SK-N-SH (cell line): ENCODE data around the gene GAN. TPM values are rescaled to one million over a fixed set of nuclear protein-coding genes. Genes with fewer than 3 reads are reported as not detected.

Experiments
- CTCF ChIA-PET: fragments of 300-600, 350-600 bp; formaldehyde crosslinking; extraction: SDS; loops from one replicate; lab custom pipeline; 2021; lab: Yijun Ruan, JAX
- POLR2A ChIA-PET: fragments of 350-600 bp; sonication (Branson Sonifier 250); formaldehyde crosslinking; extraction: SDS; loops from one replicate; lab custom pipeline; 2020; ENCODE audit warnings: antibody characterized with exemption, inconsistent platforms; lab: Yijun Ruan, JAX
- DNase-seq: peaks from one replicate; pipeline ENCODE4 v3.0.0; 2012
- H2AFZ ChIP-seq: fragments of 200-600 bp; sonication (generic); 2 replicates; pipeline ENCODE4 v1.8.1; 2016; ENCODE audit warnings: antibody characterized with exemption, mild to moderate bottlenecking, low read depth
- H3F3A ChIP-seq: fragments of 200-600 bp; sonication (generic); replicated peaks from 2 replicates; pipeline ENCODE3; 2016; ENCODE audit warnings: antibody characterized with exemption, mild to moderate bottlenecking; ENCODE audit not compliant: insufficient read depth
- H3K27ac ChIP-seq, 2 experiments: fragments of 200-500 bp in 1 of 2; fragments of 200-600 bp in 1 of 2; sonication (Bioruptor generic) in 1 of 2; sonication (generic), shearing (Covaris generic) in 1 of 2; 2 replicates each; pipeline versions ENCODE4 v1.5.1 to v1.6.1; 2014 to 2016; ENCODE audit warnings: low read depth in 2 of 2, inconsistent platforms in 1 of 2, low read length in 1 of 2, mild to moderate bottlenecking in 1 of 2, mixed read lengths in 1 of 2
- H3K27me3 ChIP-seq: fragments of 200-600 bp; sonication (generic), shearing (Covaris generic); 2 replicates; pipeline ENCODE4 v1.6.1; 2016; ENCODE audit warnings: mixed run types; ENCODE audit not compliant: insufficient read depth
- H3K36me3 ChIP-seq, 2 experiments: fragments of 200-500 bp in 1 of 2; fragments of 200-600 bp in 1 of 2; sonication (Bioruptor generic) in 1 of 2; sonication (generic) in 1 of 2; replicated peaks in 1 of 2; 2 replicates each; pipeline versions ENCODE3 to v1.5.1; 2014 to 2016; ENCODE audit warnings: low read length in 1 of 2, mild to moderate bottlenecking in 1 of 2; ENCODE audit not compliant: insufficient read depth in 2 of 2, control insufficient read depth in 1 of 2
- H3K4me1 ChIP-seq, 2 experiments: fragments of 200-500 bp in 1 of 2; fragments of 200-600 bp in 1 of 2; sonication (Bioruptor generic) in 1 of 2; sonication (generic), shearing (Covaris generic) in 1 of 2; 2 replicates each; pipeline versions ENCODE4 v1.5.1 to v1.6.1; 2014 to 2016; ENCODE audit warnings: low read depth in 1 of 2, low read length in 1 of 2, mixed run types in 1 of 2; ENCODE audit not compliant: insufficient read depth in 2 of 2, control insufficient read depth in 1 of 2
- H3K4me2 ChIP-seq: fragments of 200-600 bp; sonication (generic), shearing (Covaris generic); 2 replicates; pipeline ENCODE4 v1.6.1; 2017; ENCODE audit warnings: mixed run types
- H3K4me3 ChIP-seq, 2 experiments: fragments of 200-500 bp in 1 of 2; fragments of 200-600 bp in 1 of 2; sonication (Bioruptor generic) in 1 of 2; sonication (generic), shearing (Covaris generic) in 1 of 2; 2 replicates each; pipeline versions ENCODE4 v1.5.1 to v1.8.1; 2014 to 2016; ENCODE audit warnings: low read depth in 2 of 2, inconsistent platforms in 1 of 2, low read length in 1 of 2, mild to moderate bottlenecking in 1 of 2, mixed read lengths in 1 of 2, moderate library complexity in 1 of 2
- H3K79me2 ChIP-seq: fragments of 200-600 bp; sonication (generic); 2 replicates; pipeline ENCODE4 v1.8.1; 2017; ENCODE audit warnings: mild to moderate bottlenecking; ENCODE audit not compliant: insufficient read depth
- H3K9ac ChIP-seq: fragments of 200-600 bp; sonication (generic); 2 replicates; pipeline ENCODE4 v1.6.1; 2017; ENCODE audit warnings: mixed run types
- H3K9me2 ChIP-seq: fragments of 200-600 bp; sonication (generic); 2 replicates; pipeline ENCODE4 v1.6.1; 2017; ENCODE audit warnings: mixed run types
- H3K9me3 ChIP-seq: fragments of 200-600 bp; sonication (generic); 2 replicates; pipeline ENCODE4 v1.6.1; 2017; ENCODE audit warnings: mixed run types, mild to moderate bottlenecking, moderate library complexity
- H4K20me1 ChIP-seq: fragments of 200-600 bp; sonication (generic); 2 replicates; pipeline ENCODE4 v1.6.1; 2017; ENCODE audit warnings: mild to moderate bottlenecking, mixed run types; ENCODE audit not compliant: insufficient read depth
- ELF1 ChIP-seq: IDR thresholded peaks from 2 replicates; pipeline ENCODE4 v1.4.0; 2012
- FOXJ3 ChIP-seq: sonication (generic); formaldehyde crosslinking; IDR thresholded peaks from 2 replicates; pipeline ENCODE4 v1.5.1; 2020; ENCODE audit warnings: mild to moderate bottlenecking, missing genetic modification reagents
- FOXM1 ChIP-seq: IDR thresholded peaks from 2 replicates; pipeline ENCODE4 v1.4.0; 2012; ENCODE audit warnings: low read depth, mild to moderate bottlenecking
- JUND ChIP-seq: IDR thresholded peaks from 2 replicates; pipeline ENCODE4 v1.4.0; 2012
- RFX5 ChIP-seq: IDR thresholded peaks from 2 replicates; pipeline ENCODE4 v1.6.1; 2012; ENCODE audit warnings: mild to moderate bottlenecking, improper control_type of control experiment, low read length
- RXRA ChIP-seq: IDR thresholded peaks from 2 replicates; pipeline ENCODE4 v1.4.0; 2012; ENCODE audit warnings: low read depth, mild to moderate bottlenecking, borderline replicate concordance
- SIN3A ChIP-seq: IDR thresholded peaks from 2 replicates; pipeline ENCODE4 v1.6.1; 2012; ENCODE audit warnings: low read depth, mild to moderate bottlenecking, low read length, moderate library complexity, borderline replicate concordance
- TCF12 ChIP-seq: IDR thresholded peaks from 2 replicates; pipeline ENCODE4 v1.4.0; 2012
- WGBS: methylation state at CpG from one replicate; pipeline ENCODE4 v1.1.6; 2017; ENCODE audit warnings: low lambda C conversion rate; 5-methylcytosine and 5-hydroxymethylcytosine counted together
- polyA plus RNA-seq, 3 experiments: library from polyadenylated mRNA; depleted of rRNA; stranded (reverse); fragments of >200 nt; gene quantifications; 2 replicates each; pipeline ENCODE4 v1.2.3, GENCODE V29; 2012
- TF ChIP-seq, protein P1 (sequence below): IDR thresholded peaks from 2 replicates; pipeline ENCODE4 v1.6.1; 2012; ENCODE audit warnings: mild to moderate bottlenecking, low read depth, low read length, moderate library complexity

GAN gene
- polyA plus RNA-seq, 1 of the 3 experiments (the other 2 are of a cell fraction), result 0.79 TPM

DNA sequence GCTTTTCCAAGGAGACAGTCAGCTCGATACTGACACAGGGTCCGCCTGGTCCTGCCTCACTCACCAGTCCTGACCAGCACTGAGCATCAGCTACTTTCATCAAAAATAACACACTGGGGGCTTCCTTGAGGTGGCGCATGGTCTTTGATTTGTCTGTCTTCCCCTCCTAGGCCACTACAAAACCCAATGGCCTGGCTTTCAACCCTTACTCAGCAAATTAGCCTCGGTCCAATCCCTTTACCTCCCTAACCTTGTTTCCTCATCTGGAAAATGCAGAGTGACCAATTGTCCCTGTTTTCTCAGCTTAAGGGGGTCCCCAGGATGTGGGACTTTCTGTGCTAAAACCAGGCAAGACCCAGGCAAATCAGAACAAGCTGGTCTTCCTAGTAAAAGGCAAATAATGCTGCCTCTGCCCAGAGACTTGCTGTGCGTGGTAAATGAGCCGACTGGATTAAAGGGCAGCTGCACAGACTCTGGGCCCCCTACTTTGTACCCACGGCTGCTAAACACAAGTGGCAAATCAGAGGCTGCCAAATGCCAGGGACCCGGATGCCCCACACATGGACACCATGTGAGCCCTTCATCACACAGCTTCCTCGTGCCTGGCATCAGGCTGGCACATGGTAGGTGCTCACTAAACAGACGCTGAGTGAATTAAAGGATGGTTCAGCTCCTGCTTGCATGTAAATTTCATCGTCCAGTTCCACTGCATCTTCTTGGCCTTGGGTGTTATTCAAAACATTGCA is 98.7 kb downstream of the GAN start:
- Histone ChIP-seq H3K27ac (no peak overlapping the region), H2AFZ (no peak overlapping the region), H3K9me2 (no peaks in the 10 kb centered on the region), H3K4me2 (no peak overlapping the region), H3F3A (no peaks in the 10 kb centered on the region), H3K4me1 (no peaks in the 10 kb centered on the region; a peak in 1 of 4 replicates), H3K79me2 (no peaks in the 10 kb centered on the region), H3K4me3 (no peak overlapping the region), H4K20me1 (no peaks in the 10 kb centered on the region), H3K27me3 (no peaks in the 10 kb centered on the region), H3K36me3 (no peaks in the 10 kb centered on the region), H3K9me3 (no peaks in the 10 kb centered on the region), H3K9ac (no peak overlapping the region)
- CTCF ChIA-PET, result interaction anchor here (0.9 to 2.4 kb wide), 3 partner anchors 9 to 409 kb away, joined by 3 to 20 read pairs (median 3); no protein-coding TSS in a partner anchor
- TF ChIP-seq RFX5 (no peak), FOXM1 (no peak), FOXJ3 (CRISPR knock-in tag) (no peak), JUND (no peak), TCF12 (no peak)
- no peak for DNase-seq
- POLR2A ChIA-PET, result no interaction called here
- 84% methylated on average over 11 of the region's 11 CpGs for WGBS

DNA sequence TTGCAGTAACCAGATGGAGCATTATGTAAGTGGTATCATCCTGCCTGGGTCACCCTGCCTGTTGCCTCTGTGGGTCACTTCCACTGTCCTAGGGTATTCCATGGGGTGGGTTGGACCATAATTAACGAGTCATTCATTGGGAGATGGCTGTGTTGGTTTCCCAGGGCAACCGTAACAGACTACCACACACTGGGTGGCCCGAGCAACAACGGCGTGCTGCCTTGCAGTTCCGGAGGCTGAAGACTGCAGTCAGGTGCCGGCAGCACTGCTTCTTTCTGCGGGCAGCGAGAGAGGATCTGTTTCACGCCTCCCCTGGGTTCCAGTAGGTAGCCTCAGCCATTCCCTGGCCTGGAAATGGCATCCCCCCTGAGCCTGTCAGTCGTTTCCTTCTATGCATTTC is 101.0 kb downstream of the GAN start:
- CTCF ChIA-PET, result no interaction called here
- H3K36me3 ChIP-seq, result no peaks in the 10 kb centered on the region
- WGBS, result 90% methylated on average over 9 of the region's 11 CpGs
- H3K79me2 ChIP-seq, result no peaks in the 10 kb centered on the region
- no peaks in the 10 kb centered on the region for H3K27me3 ChIP-seq
- no peaks in the 10 kb centered on the region for H3K9me2 ChIP-seq
- POLR2A ChIA-PET, result no interaction called here
- no peak overlapping the region for H2AFZ ChIP-seq
- no peak overlapping the region for H3K4me2 ChIP-seq
- DNase-seq, result no peak
- no peak overlapping the region for H3K4me3 ChIP-seq
- H4K20me1 ChIP-seq, result no peaks in the 10 kb centered on the region
- H3K27ac ChIP-seq, result no peak overlapping the region
- no peaks in the 10 kb centered on the region for H3F3A ChIP-seq
- TF ChIP-seq FOXJ3 (CRISPR knock-in tag), result no peak
- no peak for TF ChIP-seq RXRA
- no peak for TF ChIP-seq ELF1
- TF ChIP-seq, protein P1, sequence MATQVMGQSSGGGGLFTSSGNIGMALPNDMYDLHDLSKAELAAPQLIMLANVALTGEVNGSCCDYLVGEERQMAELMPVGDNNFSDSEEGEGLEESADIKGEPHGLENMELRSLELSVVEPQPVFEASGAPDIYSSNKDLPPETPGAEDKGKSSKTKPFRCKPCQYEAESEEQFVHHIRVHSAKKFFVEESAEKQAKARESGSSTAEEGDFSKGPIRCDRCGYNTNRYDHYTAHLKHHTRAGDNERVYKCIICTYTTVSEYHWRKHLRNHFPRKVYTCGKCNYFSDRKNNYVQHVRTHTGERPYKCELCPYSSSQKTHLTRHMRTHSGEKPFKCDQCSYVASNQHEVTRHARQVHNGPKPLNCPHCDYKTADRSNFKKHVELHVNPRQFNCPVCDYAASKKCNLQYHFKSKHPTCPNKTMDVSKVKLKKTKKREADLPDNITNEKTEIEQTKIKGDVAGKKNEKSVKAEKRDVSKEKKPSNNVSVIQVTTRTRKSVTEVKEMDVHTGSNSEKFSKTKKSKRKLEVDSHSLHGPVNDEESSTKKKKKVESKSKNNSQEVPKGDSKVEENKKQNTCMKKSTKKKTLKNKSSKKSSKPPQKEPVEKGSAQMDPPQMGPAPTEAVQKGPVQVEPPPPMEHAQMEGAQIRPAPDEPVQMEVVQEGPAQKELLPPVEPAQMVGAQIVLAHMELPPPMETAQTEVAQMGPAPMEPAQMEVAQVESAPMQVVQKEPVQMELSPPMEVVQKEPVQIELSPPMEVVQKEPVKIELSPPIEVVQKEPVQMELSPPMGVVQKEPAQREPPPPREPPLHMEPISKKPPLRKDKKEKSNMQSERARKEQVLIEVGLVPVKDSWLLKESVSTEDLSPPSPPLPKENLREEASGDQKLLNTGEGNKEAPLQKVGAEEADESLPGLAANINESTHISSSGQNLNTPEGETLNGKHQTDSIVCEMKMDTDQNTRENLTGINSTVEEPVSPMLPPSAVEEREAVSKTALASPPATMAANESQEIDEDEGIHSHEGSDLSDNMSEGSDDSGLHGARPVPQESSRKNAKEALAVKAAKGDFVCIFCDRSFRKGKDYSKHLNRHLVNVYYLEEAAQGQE, result no peak
- TF ChIP-seq FOXM1, result no peak
- TF ChIP-seq SIN3A, result no peak
- no peaks in the 10 kb centered on the region; a peak in 1 of 4 replicates for H3K4me1 ChIP-seq
- no peaks in the 10 kb centered on the region for H3K9me3 ChIP-seq
- no peak overlapping the region for H3K9ac ChIP-seq
